AG08396 (cell line): ENCODE measurements around the gene RNF130.

Experiments
- DNase-seq: peaks from one replicate; pipeline ENCODE4 v3.0.0; 2012; ENCODE audit warnings: low spot score, mixed read lengths

The RNF130 gene

GRCh38 chr5:180056153-180056552, 15.4 kb downstream of the RNF130 start:
- DNase-seq, result no peak

DNA sequence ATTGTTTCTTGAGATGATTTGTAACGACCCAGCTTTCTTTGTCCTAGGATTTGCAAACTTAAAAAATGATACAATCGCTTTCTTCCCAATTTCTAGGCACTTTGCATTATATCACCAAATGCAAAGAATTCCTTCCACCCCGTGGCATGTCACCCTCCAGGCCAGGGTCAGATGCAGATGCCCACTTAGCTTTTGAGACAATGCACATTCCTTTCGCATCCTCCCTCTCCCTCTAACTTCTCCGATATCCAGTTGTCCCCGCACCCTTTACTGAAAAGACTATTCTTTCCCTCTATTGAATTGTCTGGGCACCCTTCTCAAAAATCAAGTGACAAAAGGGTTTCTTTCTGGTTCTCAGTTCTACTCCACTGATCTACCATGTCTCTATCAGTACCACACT, 17.3 kb downstream of the RNF130 start:
- DNase-seq, result no peak

DNA sequence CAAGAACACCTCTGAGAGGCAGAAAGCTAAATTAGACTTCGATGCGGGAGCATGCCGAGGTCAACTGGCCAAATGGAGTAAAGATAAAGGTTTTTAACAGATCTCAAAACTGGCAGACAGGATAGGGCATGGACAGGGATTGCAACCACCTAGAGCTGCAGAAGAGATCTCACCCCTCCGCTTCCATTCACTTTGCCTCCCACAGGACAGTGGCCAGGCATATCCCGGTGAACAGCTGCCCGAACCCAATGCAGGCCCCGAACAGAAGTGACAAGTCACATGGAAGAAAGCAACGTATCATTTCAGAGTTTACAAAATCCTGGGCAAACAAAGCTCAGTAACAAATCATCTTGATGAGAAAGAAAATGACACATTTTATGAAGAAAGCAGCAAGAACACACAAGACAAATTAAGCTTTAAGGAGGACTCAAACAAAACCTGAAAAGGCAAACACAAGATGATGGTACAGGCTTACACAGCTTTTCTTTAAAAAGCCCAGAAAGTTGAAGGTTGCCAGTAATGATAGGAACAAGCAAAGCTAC, 18.4 kb downstream of the RNF130 start:
- DNase-seq, result no peak

DNA sequence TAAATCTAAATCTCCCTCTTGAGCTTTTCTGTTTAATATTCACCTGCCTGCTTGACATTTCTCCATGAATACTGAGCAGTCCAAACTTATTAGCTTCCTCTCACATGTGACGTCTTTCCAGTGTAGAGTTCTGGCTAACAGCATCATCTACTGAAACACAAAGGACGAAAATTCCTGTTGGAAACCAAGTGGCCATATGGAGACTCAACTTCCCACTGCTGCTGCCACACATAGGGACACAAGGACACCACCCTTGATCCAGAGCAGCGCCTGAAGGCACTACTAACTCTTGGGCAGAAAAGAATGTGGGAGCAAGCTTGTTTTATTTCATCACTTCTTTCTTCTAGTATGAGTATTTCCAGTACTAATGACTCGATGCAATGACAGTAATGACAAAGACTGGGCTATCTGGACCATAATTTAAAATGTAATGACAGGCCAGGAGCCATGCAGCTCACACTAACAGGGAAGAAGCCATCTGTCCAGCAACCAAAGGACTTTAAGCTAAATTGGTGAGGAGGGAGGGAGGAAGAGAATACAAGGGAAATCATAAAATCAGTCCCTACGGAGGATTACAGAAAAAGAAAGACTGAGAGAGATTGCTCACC, 19.2 kb downstream of the RNF130 start:
- DNase-seq, result no peak

- DNase-seq, result no peak
These were observed 21.2 kb downstream of the RNF130 start for GRCh38 chr5:180050121-180050940.

- no peak for DNase-seq
These were observed 22.4 kb downstream of the RNF130 start for GRCh38 chr5:180049185-180049548.

DNA sequence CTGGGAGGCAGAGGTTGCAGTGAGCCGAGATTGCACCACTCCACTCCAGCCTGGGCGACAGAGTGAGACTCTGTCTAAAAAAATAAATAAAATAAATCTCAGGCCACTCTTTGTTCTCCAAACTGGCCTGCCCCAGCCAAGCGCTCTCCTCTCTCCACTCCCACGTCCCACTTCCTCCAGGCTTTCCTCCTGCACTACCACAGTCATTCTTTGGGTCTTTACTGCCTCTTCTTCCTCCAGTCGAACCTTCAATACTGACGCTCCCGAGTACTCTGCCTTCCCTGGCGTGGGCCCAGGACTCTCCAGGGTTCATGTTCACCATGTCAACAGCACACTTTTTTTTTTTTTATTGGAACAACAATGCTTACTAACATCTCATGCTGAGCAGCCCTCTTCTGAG, 23.9 kb downstream of the RNF130 start:
- no peak for DNase-seq

DNA sequence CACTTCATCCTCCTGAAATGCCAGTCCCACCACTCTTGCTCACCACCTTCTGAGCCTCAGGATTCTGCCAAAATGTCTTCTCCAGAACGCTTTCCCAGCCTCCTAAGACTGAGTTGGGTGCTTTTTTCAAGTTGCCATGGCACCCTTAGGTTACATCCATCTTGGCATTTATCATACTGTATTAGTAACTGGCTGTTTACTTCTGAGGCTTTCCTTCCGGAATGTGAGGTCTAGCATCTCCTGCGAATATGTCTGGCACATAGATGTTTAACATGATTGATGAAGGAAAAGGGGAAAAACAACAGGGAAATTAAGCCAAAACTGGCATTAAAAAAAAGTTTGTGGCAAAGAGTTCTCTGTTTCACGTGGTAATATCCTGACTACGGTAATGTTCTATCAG, 24.9 kb downstream of the RNF130 start:
- DNase-seq, result no peak

GRCh38 chr5:180045889-180046499, 25.6 kb downstream of the RNF130 start:
- DNase-seq, result no peak

DNA sequence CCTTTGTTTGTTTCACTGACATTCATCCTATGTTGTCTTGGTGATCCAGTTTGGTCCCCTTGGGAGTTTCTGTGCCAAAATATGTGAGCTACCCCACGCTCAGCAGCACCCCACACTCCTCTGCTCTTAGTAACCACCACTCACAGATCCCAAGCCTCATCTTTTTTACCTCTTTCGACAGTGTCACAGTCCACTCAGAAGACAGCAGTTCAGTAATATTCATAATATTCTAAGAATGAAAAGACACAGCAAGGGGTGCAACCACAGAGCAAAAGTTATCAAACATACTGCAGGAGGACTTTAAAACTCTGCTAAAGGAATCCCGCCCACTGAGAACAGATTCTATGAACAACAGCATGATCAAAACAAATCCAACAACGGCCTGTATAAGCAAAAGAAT, 28.2 kb downstream of the RNF130 start:
- DNase-seq, result no peak

DNA sequence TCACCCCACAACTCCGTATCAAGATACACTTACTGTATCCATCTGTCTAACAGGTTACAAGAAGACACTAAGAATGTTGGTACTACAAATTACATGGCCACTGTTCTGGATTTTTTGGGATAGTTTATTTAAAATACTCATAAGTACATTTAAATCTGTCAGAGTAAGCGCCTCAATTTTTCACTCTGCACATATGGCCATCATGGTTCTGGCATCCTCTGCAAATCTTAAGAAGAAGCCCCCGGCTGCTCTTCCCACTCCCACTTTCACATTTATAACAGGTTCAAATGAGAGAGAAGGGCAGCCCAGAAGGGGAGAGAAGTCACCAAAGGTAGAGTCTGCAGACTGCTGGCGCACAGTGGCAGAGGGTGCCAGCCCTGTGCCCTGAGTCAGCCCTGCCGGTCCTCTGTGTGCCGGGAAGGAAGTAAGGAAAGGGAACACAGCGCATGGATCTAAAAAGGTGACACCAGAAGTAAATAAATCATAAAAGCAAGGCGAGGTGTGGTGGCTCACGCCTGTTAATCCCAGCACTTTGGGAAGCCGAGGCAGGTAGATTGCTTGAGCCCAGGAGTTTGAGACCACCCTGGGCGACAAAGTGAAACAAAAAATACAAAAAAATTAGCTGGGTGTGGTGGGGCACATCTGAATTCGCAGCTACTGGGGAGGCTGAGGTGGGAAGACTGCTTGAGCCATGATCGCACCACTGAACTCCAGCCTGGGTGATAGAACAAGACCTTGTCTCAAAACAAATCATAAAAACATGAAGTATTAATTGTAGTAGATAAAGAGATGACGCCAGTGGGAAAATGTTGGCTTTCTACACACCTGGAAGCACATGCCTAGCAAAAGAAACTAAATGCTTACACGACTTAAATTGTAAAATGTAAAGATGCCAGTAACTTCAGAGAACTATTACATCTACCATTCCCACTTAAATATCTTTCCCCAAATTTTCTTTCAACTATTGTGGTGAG, 30.0 kb downstream of the RNF130 start:
- DNase-seq, result no peak

GRCh38 chr5:180040287-180041214, 31.0 kb downstream of the RNF130 start:
- DNase-seq, result no peak

DNA sequence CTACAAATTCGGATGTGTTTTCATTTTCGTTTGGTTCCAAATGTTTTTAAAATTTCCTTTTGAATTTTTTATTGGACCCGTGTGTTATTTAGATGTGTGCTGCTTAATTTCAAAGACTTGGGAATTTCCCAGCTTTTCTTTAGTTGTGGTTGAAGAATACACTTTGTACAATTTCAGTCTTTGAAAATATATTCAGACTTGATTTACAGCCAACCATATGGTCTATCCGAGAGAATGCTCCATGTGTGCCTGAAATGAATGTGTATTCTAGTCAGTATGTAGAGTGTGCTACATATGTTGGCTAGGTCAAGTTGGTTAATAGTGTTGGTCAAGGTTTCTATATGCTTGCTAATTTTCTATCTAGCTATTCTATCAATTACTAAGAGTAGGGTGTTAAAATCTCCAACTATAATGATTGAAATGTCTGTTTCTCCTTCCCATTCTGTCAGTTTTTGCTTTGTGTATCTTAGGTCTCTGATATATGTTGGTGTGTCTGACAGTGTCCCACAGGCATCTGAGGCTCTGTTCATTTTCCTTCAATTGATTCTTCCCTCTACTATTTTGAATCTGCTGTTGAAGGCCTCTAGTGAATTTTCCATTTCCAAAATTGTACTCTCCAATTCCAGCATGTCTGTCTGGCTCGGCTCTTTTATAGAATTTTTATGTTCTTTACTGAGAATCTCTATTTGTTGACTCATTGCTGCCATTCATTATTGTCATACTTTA, 36.2 kb downstream of the RNF130 start:
- DNase-seq, result no peak

- no peak for DNase-seq
These were observed 37.0 kb downstream of the RNF130 start for GRCh38 chr5:180034564-180034963.

- no peak for DNase-seq
These were observed 44.0 kb downstream of the RNF130 start for GRCh38 chr5:180027459-180028089.

DNA sequence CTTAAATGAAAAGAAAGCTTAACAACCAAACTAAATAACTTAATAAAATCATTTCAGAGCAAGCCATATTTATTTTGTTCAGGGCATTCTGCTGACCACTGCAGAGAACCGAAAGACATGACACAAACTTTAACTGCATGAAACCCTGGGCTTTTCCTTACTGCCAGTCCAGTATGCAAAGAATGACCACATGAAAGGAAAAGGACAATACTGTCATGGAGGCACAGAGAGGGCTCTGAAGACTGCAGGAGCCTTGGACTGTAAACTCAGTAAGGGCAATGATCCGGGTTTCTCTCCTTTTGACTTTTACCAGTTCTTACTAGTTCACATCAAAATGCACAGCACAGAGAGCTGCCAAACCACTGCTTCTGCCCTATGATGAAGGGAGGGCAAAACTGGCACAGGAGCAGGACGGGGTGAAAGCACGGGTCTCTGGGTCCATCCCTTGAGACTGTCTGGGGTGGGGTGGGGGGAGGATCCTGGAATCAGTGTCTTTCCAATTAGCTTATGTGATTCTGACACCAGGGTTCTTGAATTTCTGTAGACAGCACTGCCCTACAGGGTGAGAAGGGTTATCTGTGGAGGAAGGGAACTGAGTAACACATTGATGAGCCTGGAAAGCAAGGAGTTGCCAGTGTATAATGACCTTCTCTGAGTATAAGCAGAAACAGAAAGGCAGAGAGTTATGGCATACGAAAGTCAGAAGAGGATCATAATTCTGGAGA, 44.7 kb downstream of the RNF130 start:
- no peak for DNase-seq

DNA sequence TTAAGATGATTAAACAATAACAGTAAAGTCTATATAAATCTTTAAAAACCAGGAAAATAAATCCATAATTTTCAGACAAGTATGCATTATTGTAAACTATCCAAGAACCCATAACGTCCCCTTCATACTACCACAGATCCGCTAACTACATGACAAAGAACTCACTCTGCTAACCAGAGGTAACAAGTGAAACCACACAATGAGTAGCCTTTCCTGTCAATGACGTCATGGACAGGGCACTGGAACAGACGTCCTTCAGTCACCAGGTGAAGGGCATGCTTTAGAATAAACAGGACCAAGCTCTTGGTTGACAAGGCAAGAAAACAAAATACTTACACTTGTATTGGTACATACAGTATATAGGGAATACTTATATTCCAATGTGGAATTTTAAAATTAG, 45.2 kb downstream of the RNF130 start:
- no peak for DNase-seq

DNA sequence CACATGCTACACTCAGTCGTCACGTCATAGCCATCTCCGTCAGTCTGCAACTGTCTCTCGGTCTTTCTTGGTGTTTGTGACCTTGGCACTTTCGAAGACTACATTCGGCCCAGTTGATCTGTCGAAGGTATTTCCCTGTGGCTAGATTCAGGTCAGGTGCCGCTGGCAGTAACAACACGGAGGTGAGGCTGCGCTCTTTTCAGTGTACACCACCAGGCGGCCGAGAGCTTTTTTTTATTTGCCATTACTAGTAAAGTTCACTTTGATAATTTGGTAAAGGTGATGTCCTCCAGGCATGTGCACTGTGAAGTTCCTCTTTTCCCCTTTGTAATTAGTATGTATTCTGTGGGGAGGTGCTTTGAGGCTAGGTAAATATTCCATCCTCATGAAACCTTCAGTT, 49.7 kb downstream of the RNF130 start:
- no peak for DNase-seq

DNA sequence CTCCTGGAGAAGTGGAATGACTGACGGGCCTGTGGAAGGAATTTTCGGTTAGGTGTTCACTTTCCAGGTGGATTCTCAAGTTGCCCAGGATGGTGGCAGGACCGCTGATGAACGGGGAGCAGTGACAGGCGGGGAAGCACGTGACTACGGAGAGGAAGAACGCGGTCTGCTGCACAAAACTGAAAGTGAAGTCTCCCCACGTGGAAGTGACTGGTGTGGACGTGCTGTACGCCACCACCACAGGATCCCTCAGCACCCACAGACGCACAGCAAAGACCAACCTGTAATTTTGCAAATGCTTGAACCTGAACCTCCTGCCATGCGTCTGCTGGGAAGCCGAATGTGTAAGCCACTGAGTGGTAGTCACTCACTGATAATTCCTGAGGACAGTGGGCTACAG, 51.4 kb downstream of the RNF130 start:
- no peak for DNase-seq
